IMR-90 (cell line): ENCODE data around the gene VDR.

Experiments used
- BHLHE40 ChIP-seq: fragments of 150-350 bp; IDR thresholded peaks from 2 replicates; pipeline ENCODE4 v1.6.1; 2016; ENCODE audit warnings: mild to moderate bottlenecking, low read depth, low read length
- CEBPB ChIP-seq: IDR thresholded peaks from 2 replicates; pipeline ENCODE4 v1.6.1; 2012; ENCODE audit warnings: low read depth, low read length, improper control_type of control experiment
- POLR2A ChIP-seq: IDR thresholded peaks from 2 replicates; pipeline ENCODE4 v1.6.1; 2012; ENCODE audit warnings: mild to moderate bottlenecking, low read depth, low read length
- RFX5 ChIP-seq: IDR thresholded peaks from 2 replicates; pipeline ENCODE4 v1.8.0; 2012; ENCODE audit warnings: low read depth, mild to moderate bottlenecking, low read length, moderate library complexity
- SMC3 ChIP-seq: fragments of 150-350 bp; IDR thresholded peaks from 2 replicates; pipeline ENCODE4 v1.6.1; 2016; ENCODE audit warnings: low read depth, mild to moderate bottlenecking, antibody characterized with exemption, low read length, moderate library complexity
- TF ChIP-seq, protein P1 (sequence below): conservative IDR thresholded peaks from 2 replicates; pipeline ENCODE4 v1.5.1; 2012; ENCODE audit warnings: mild to moderate bottlenecking, low read depth, low read length, improper control_type of control experiment

DNA sequence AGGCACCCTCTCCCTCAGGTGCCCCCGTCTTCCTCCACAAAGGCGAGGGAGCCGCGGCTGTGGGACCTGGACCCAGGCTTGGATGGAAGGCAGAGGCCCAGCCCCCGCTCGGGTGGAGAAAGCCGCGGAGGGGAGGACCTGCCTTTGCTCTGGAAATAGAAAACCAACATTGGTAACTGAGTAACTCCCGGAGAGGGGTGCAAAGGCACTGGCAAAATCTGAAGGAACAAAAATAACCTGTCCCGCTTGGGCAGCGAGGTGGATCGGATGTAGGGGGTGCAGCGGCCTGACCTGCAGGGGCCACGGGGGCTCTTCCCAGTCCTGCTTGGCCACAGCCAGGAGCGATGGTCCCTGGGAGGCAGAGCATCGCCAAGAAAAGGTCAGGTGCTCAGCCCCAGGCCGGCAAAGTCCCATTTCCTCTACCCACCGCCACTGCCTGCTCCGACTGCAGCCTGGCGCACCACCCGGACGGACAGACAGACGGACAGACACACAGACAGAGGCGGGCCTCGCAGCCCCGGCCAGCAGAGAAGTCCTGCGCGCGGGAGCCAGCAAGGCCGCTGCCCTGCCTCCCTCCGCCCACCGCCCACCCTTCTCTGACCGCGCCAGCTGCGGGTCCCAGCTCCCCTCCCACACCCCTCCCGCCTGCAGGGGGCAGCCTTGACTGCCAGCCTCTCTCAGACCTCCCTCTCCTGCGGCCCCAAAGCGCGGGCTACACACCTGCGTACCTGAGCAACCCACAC is 37.2 kb upstream of the VDR start:
- TF ChIP-seq, protein P1, sequence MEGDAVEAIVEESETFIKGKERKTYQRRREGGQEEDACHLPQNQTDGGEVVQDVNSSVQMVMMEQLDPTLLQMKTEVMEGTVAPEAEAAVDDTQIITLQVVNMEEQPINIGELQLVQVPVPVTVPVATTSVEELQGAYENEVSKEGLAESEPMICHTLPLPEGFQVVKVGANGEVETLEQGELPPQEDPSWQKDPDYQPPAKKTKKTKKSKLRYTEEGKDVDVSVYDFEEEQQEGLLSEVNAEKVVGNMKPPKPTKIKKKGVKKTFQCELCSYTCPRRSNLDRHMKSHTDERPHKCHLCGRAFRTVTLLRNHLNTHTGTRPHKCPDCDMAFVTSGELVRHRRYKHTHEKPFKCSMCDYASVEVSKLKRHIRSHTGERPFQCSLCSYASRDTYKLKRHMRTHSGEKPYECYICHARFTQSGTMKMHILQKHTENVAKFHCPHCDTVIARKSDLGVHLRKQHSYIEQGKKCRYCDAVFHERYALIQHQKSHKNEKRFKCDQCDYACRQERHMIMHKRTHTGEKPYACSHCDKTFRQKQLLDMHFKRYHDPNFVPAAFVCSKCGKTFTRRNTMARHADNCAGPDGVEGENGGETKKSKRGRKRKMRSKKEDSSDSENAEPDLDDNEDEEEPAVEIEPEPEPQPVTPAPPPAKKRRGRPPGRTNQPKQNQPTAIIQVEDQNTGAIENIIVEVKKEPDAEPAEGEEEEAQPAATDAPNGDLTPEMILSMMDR, result 0 out of 2 replicates have a peak, but pooled peaks have one; percentile 19
- TF ChIP-seq RFX5, result no peak
- no peak for TF ChIP-seq SMC3
- no peak for TF ChIP-seq CEBPB
- no peak for TF ChIP-seq BHLHE40
- TF ChIP-seq POLR2A, result no peak
